Left hindlimb (tissue), 1 donor: ENCODE measurements around the gene GOT1.

Source experiments
- DNase-seq: peaks from one replicate; pipeline ENCODE4 v3.0.0-alpha.2; 2018

GOT1 gene

DNA sequence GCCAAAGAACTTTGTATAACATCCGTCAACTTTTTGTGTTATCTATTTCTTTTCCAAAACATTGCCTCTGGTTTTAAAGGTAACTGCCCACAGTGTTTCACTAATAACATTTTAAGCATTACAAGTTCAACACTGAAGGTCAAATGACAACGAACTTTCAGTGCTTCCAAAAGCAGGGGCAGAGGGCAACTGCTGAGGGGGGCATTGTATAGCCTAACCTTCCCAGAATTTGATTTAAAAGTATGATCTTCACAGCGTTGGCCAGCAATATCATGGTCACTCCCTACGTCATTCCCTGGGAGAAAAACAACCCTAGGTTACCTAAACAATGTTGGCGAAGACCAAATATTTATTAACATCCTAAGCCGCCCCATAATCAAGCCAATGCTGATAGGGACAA, 2.5 kb upstream of the GOT1 start:
- no peak for DNase-seq

GRCh38 chr10:99432047-99432446, 1.6 kb upstream of the GOT1 start:
- no peak for DNase-seq

GRCh38 chr10:99431190-99431760, 851 bp upstream of the GOT1 start:
- DNase-seq: peak; percentile 58

- no peak for DNase-seq
Measured at GRCh38 chr10:99430116-99430450, 341 bp downstream of the GOT1 start.

- no peak for DNase-seq
Measured at GRCh38 chr10:99429517-99430095, 818 bp downstream of the GOT1 start.

GRCh38 chr10:99427566-99428190, 2.7 kb downstream of the GOT1 start:
- DNase-seq: no peak

- no peak for DNase-seq
Measured at GRCh38 chr10:99426689-99427088, 3.7 kb downstream of the GOT1 start.

GRCh38 chr10:99425204-99425603, 5.2 kb downstream of the GOT1 start:
- no peak for DNase-seq

DNA sequence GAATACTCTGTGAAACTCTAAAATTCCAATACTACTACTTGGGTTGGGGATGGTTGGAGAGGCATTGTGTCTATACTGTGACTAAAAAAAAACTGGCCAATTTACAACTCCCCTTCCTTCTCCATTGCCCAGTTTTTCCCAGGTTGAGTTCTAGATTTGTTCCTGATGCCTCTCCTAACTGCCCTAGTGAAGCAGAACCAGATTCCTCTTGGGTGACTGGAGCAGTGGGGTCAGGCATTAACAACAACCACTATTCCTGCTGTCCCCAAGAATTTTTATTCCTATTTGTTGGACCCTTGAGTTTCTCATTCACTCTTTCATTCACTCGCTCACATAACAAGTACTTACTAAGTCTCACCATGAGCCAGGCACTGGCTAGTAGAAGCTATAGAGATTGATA, 5.8 kb downstream of the GOT1 start:
- no peak for DNase-seq

DNA sequence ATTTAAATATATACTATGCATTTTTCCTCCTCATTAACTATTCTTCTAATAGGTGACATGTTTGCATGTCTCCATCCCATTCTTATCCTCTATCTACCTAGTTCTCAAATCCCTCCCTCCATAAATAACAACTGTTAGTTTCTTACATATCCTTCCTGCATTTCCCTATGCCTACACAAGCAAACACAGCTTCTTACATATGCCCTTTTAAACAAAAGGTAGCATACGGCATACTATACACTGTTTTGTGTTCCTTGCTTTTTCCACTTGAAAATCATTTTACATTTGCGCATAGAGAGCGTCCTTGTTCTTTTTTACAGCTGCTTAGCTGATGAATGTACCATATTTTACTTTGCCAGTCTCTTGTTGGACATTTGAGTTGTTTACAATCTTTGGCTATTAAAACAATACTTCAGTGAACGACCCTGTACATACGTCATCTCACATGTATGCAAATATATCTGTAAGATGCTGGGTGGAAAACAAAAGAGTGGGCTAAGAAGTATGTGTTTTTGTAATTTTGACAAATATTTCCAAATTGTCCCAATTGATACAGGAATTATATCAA, 7.8 kb downstream of the GOT1 start:
- no peak for DNase-seq

DNA sequence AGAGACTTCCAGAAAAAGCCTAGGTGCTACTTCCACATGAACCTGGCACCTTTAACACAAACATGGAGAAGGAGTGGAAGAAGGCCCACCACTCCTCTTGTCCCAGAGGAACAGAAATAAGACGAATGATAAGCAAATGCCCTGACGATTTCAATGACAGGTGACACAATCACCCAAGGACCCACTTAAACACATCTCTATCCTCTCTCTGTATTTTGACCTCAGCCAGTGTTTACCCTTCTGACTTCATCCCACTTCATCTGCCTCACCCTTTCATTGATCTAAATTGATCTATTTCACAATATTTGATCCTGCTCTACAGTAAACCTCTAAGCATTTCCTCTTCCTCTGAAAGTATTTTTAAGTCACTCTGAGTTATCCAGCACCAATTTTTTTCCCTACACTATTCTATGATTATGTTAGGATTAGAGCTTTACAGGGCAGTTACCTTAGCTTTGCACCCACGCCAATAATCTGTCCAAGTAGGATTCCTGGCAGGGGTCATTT, 9.1 kb downstream of the GOT1 start:
- no peak for DNase-seq

GRCh38 chr10:99419688-99420087, 10.7 kb downstream of the GOT1 start:
- DNase-seq: no peak

GRCh38 chr10:99418910-99419624, 11.4 kb downstream of the GOT1 start:
- no peak for DNase-seq

- DNase-seq: no peak
Measured at GRCh38 chr10:99412099-99412498, 18.3 kb downstream of the GOT1 start.

- DNase-seq: no peak
Measured at GRCh38 chr10:99411546-99411945, 18.9 kb downstream of the GOT1 start.

DNA sequence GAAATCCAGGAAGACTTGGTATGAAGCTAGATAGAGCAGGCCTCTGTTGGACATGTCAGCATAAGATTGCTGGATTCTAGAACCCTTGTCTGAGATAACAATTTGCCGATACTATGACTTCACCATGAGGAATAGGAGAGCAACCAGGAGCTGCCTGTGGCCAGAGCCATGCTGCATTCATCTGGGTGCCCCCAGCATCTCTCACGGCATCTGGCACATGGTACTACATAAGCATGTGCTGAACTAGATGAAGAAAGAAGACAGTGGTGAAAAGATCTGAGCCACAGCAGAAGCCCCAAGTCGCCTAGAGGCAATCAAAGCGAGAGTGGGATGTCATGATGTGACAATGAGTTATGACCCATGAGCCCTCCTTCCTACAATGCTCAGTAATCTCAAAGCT, 19.5 kb downstream of the GOT1 start:
- DNase-seq: no peak

- no peak for DNase-seq
Measured at GRCh38 chr10:99410146-99410545, 20.3 kb downstream of the GOT1 start.

DNA sequence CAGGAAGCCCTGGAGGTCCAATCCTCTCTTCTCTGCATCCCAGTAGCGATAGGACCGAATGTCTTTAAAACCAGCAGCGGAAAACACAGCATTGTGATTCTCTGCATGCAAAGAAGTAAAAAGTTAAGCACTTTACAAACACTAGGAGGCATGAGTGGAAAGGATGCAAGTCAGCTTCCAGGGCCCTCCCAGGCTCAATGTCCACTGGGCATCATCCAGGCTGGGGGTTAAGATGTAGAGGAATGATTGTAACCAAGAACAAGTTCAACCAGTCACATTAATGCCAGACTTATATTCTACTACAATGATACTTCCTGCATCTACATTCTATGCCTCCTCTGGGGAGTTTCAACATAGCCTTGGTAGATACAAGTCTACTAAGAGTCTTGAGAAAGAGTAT, 24.3 kb downstream of the GOT1 start:
- no peak for DNase-seq

- DNase-seq: no peak
Measured at GRCh38 chr10:99403674-99404073, 26.8 kb downstream of the GOT1 start.

GRCh38 chr10:99399664-99400063, 30.8 kb downstream of the GOT1 start:
- DNase-seq: no peak

- DNase-seq: no peak
Measured at GRCh38 chr10:99396471-99396870, 34.0 kb downstream of the GOT1 start.

DNA sequence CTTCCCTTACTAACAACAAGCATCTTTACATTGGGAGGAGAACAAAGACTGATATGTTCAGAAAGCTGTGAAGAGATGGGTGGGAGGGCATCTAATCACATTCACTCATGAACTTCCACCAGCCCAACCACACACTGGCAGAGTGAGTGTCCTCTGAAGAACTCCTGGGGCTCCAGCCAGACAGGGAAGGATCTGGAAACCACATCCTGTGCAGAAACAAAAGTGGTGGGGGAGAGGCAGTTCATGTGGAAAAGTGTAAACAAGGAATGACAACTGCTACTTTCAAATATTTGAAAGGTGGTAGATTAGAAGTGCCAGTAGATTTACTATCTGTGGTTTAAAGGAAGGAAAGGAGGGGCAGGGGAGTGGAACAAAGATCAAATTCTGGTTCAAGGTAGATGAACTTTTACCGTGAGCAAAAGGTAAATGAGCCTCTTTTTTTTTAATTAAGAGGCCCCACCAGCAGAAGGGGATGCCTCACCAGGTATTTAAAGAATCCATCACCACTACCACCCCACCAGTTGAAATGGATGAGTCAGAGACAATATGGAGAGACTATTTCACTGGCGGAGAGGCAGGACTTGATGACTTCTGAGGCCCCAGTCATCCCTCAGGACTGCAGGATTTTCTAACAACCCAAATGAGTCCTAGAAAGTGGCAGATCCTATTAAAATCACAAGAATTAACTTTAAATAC, 34.5 kb downstream of the GOT1 start:
- DNase-seq: no peak

DNA sequence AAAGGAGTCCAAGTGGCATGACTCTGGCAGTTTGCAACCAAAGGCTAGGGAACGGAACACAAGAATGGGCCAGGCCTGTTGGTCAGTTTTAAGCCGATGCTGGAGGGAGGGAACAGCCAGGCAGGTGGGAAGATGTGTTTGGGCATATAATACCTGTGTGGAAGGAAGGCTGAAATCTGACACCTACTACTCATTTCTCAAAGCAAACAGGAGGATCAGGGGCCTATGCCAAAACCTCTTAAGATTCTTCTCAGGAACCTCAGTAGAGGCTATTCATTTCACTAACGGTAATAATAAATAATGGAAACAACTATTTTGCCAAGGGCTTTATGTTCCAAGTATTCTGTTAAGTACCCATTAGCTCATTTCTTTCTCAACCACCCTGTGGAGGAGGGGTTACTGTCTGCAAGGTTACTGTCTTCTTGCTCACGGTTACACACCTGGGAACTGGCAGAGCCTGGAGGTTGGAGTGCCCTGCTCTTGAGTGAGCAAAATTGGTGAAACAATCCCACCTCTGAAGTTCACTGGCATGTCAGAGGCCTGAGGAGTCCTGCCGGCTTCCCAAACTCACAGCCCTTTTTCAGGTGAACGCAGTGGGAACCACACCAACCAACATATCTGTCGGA, 35.5 kb downstream of the GOT1 start:
- no peak for DNase-seq
